Neural progenitor cell (in vitro differentiated cells): ENCODE data around the gene MAPK10.

ENCODE experiments used
- CTCF ChIP-seq: fragments of 200-600 bp; sonication (generic); IDR thresholded peaks from 2 replicates; pipeline ENCODE4 v1.5.1; 2017; ENCODE audit warnings: antibody characterized with exemption, mild to moderate bottlenecking
- EZH2phosphoT487 ChIP-seq: fragments of 200-600 bp; sonication (generic); IDR thresholded peaks from 2 replicates; pipeline ENCODE4 v1.6.1; 2017; ENCODE audit warnings: antibody characterized with exemption

- no peak for TF ChIP-seq CTCF
- TF ChIP-seq EZH2phosphoT487: no peak
Measured at GRCh38 chr4:86141161-86141560, 218.7 kb downstream of the MAPK10 start.
